GM23338 (cell line): Measurements from ENCODE around the gene TNNT2.

Experiments used
- CREB1 ChIP-seq: fragments of 250-450 bp; sonication (Bioruptor Pico); IDR thresholded peaks from 2 replicates; pipeline ENCODE4 v1.5.0; 2020; ENCODE audit warnings: low read depth, mild to moderate bottlenecking, moderate library complexity
- CTCF ChIP-seq, 2 experiments: fragments of 200-600 bp in 1 of 2; sonication (generic) in 1 of 2; conservative IDR thresholded peaks; 2 replicates each; pipeline versions ENCODE4 v1.5.1 to v1.6.1; 2016 to 2017; ENCODE audit warnings: antibody characterized with exemption in 2 of 2, low read depth in 2 of 2, mild to moderate bottlenecking in 2 of 2, moderate library complexity in 1 of 2
- ETS1 ChIP-seq: IDR thresholded peaks from 2 replicates; pipeline ENCODE4 v1.6.1; 2016; ENCODE audit warnings: antibody characterized with exemption
- EZH2 ChIP-seq: fragments of 200-600 bp; sonication (generic); IDR thresholded peaks from one replicate; pipeline ENCODE4 v1.8.0; 2017; ENCODE audit warnings: antibody characterized with exemption, mild to moderate bottlenecking, low read depth; ENCODE audit not compliant: unreplicated experiment
- EZH2phosphoT487 ChIP-seq: fragments of 200-600 bp; sonication (generic); IDR thresholded peaks from one replicate; pipeline ENCODE4 v1.8.1; 2018; ENCODE audit warnings: antibody characterized with exemption; ENCODE audit not compliant: unreplicated experiment
- NANOG ChIP-seq: IDR thresholded peaks from 2 replicates; pipeline ENCODE4 v1.6.1; 2016; ENCODE audit warnings: antibody characterized with exemption, borderline replicate concordance
- POLR2AphosphoS5 ChIP-seq: IDR thresholded peaks from 2 replicates; pipeline ENCODE4 v1.6.1; 2016; ENCODE audit warnings: antibody characterized with exemption, low read depth
- TF ChIP-seq, protein P1 (sequence below): IDR thresholded peaks from one replicate; pipeline ENCODE4 v1.6.1; 2018; ENCODE audit warnings: antibody characterized with exemption; ENCODE audit not compliant: unreplicated experiment

DNA sequence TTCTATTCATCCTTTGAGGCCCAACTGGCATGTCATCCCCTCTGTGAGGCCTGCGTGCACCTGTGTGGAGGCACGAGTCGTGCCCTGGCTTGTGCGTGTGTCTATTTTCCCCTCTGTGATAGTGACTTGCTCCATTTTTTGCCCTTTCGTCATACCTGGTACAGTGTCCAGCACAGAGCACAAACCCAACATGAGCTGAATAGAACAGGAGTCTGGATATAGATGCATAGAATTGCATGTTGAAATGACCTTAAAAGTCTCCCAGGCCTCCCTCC lies 32.5 kb downstream of the TNNT2 start:
- TF ChIP-seq CTCF (conservative IDR thresholded peaks at IDR 0.05; ENCODE audit: low read depth in 2 of 2), result no peak
- no peak for TF ChIP-seq EZH2
- no peak for TF ChIP-seq EZH2phosphoT487
- TF ChIP-seq, protein P1, sequence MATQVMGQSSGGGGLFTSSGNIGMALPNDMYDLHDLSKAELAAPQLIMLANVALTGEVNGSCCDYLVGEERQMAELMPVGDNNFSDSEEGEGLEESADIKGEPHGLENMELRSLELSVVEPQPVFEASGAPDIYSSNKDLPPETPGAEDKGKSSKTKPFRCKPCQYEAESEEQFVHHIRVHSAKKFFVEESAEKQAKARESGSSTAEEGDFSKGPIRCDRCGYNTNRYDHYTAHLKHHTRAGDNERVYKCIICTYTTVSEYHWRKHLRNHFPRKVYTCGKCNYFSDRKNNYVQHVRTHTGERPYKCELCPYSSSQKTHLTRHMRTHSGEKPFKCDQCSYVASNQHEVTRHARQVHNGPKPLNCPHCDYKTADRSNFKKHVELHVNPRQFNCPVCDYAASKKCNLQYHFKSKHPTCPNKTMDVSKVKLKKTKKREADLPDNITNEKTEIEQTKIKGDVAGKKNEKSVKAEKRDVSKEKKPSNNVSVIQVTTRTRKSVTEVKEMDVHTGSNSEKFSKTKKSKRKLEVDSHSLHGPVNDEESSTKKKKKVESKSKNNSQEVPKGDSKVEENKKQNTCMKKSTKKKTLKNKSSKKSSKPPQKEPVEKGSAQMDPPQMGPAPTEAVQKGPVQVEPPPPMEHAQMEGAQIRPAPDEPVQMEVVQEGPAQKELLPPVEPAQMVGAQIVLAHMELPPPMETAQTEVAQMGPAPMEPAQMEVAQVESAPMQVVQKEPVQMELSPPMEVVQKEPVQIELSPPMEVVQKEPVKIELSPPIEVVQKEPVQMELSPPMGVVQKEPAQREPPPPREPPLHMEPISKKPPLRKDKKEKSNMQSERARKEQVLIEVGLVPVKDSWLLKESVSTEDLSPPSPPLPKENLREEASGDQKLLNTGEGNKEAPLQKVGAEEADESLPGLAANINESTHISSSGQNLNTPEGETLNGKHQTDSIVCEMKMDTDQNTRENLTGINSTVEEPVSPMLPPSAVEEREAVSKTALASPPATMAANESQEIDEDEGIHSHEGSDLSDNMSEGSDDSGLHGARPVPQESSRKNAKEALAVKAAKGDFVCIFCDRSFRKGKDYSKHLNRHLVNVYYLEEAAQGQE, result no peak
- no peak for TF ChIP-seq ETS1
- TF ChIP-seq POLR2AphosphoS5, result no peak
- TF ChIP-seq NANOG, result no peak
- TF ChIP-seq CREB1, result no peak
